ENCODE data around the gene TGM4.
A peak's percentile ranks its signal among the peaks of the same experiment; 100 is the strongest.

Gene TGM4

GRCh38 chr3:44880284-44880683 is 5.9 kb downstream of the TGM4 start:
- DNase-seq (ENCODE audit: low read depth in 2 of 2) = no peak

- DNase-seq (ENCODE audit: low read depth in 2 of 2) = no peak
These were observed 9.0 kb downstream of the TGM4 start for GRCh38 chr3:44883213-44883955.

- DNase-seq (ENCODE audit: low read depth in 2 of 2) = no peak
These were observed 9.6 kb downstream of the TGM4 start for GRCh38 chr3:44883999-44884431.

GRCh38 chr3:44885618-44886017 is 11.2 kb downstream of the TGM4 start:
- DNase-seq (ENCODE audit: low read depth in 2 of 2) = no peak

GRCh38 chr3:44886561-44886960 is 12.2 kb downstream of the TGM4 start:
- no peak for DNase-seq (ENCODE audit: low read depth in 2 of 2)

GRCh38 chr3:44887101-44887500 is 12.7 kb downstream of the TGM4 start:
- no peak for DNase-seq (ENCODE audit: low read depth in 2 of 2)

DNA sequence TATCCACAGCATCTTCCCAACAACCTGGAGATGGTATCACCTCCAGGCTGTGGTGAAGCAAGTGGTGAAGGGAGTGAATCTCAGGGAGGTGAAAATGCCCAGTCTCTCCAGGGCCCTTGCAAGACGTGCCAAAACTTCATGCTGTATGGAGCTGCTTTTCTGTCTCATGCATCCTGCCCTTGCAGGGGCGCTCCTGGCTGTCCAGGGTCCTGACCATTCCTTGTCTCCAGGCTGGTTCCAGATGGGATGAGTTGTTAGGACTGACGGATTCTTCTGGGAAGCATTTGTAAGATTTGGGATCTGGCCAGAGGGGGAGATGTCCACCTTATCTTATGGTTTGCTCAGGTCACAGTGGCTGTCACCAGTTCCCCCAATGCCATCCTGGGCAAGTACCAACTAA is 15.8 kb downstream of the TGM4 start:
- no peak for DNase-seq (ENCODE audit: low read depth in 2 of 2)

GRCh38 chr3:44890852-44891251 is 16.4 kb downstream of the TGM4 start:
- DNase-seq (ENCODE audit: low read depth in 2 of 2) = no peak

GRCh38 chr3:44892689-44893088 is 18.3 kb downstream of the TGM4 start:
- DNase-seq (ENCODE audit: low read depth in 2 of 2) = no peak

DNA sequence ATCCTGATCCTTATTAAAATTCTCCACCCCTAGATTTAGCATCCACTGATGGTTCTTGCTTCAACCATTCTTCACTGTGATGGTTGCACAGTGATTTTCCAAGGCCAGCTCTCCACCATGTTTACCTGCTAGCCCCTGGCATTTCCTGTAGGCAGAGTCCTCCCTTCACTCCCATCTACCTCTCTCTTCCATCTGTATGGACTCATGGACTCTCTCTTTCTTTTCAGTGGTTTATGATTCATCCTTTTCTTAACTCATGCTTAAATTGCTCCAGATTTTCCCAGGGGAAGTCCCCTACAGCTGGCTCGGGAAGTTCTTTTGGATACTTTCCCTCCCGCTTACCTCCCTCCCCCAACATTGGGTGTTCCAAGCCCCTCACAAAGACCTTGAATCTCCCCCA is 18.7 kb downstream of the TGM4 start:
- DNase-seq (ENCODE audit: low read depth in 2 of 2) = no peak

DNA sequence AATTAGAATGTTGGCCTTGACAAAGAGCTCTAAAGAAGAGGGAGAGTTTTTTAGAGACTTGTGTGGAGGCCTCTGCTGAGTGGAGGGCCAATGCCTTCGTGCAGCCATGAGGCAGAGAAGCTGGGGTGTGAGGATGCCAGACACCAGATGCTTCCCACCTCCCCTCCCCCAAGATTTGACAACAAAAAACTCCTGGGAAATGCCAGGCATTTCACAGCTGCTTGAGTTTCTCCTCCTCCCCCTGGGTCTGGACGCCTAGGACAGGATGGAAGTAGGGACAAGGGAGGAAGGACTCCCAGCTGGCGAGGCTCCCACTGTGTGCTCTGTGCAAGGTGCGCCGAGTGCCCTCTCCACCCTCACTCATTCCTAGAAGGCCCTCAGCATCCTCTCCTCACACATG is 20.1 kb downstream of the TGM4 start:
- no peak for DNase-seq (ENCODE audit: low read depth in 2 of 2)

DNA sequence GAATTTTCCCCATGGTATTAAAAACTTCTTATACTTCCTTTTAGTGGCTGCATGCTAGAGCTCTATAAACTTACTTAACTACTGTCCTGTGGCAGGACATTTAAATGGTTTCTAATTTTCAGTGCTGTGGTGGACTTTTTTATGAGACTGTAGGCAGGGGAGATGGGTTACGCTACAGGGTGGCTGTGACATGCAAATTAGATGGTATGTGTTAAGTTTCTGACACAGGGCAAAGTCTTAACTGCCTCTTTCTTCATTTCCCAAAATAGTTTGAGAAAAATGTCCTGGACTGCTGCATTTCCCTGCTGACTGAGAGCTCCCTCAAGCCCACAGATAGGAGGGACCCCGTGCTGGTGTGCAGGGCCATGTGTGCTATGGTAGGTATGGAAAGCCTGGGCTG is 22.0 kb downstream of the TGM4 start:
- DNase-seq (ENCODE audit: low read depth in 2 of 2) = no peak

DNA sequence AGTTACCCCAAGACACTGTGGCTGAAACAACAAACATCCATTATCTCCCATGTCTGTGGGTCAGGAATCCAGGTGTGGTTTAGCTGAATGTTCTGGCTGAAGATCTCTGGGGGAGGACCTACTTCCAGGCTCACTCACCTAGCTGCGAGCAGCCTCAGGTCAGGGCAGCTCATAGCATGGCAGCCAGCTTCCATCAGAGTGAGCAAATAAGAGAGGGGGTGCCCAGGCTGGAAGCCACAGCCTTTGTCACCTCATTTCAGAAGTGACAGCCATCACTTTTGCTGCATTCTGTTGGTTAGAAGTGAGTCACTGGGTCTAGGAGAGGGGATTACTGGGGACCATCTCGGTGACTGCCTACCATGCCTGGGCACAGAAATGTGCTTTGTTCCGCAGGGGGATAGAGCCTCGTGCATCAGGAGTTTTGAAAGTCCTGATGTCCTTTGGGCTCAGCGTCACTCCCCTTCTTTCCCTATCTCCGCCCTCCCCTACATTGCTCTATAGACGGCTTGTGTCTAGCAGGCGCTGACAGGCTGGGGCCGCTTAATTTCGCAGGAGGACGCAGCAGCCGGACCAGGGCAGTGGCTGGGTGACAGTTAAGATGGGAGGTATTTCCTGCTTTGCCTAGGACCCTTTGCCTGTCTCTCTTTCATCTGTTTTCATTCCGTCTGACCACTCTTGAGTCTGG is 25.4 kb downstream of the TGM4 start:
- DNase-seq (ENCODE audit: low read depth in 2 of 2) = no peak

- DNase-seq (ENCODE audit: low read depth in 2 of 2) = no peak
These were observed 28.2 kb downstream of the TGM4 start for GRCh38 chr3:44902628-44903027.

DNA sequence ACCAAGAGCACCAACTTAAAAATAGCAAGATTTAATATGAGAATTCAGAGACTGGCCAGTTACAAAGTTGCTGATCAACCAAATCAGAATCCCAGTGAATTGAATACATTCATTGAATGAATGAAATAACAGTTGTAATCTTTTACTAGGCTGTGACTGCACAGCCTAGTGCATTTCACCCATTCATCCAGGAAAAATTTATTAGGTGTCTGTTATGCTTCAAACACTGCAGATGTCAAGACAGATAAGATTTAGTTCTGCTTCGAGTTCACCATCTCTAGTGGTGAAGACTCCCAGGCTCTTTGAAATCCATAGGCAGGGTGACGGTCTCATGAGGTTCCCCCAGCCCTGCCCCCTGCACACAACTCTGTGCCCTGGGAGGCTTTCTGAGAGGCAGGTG is 28.9 kb downstream of the TGM4 start:
- no peak for DNase-seq (ENCODE audit: low read depth in 2 of 2)

DNA sequence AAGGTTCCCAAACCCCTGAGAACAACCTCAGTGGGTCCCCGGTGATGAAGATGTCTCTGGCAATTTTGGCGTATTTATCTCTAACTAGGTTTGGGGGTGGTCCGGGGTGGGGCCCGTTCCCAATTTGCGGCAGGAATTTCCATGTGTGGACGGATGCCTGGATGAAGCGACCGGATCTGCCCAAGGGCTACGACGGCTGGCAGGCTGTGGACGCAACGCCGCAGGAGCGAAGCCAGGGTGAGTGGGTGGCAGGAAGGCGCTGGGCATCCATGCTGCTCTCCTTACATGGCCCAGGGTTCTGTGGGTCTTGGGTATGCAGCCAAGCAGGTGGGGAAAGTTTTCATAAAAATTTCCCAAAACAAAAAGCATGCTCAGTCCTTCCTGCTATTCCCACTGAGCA is 29.3 kb downstream of the TGM4 start:
- no peak for DNase-seq (ENCODE audit: low read depth in 2 of 2)

GRCh38 chr3:44905446-44906157 is 31.2 kb downstream of the TGM4 start:
- no peak for DNase-seq (ENCODE audit: low read depth in 2 of 2)

GRCh38 chr3:44906997-44907396 is 32.6 kb downstream of the TGM4 start:
- DNase-seq (ENCODE audit: low read depth in 2 of 2) = no peak

GRCh38 chr3:44907612-44908011 is 33.2 kb downstream of the TGM4 start:
- DNase-seq (ENCODE audit: low read depth in 2 of 2) = no peak

- no peak for DNase-seq (ENCODE audit: low read depth in 2 of 2)
These were observed 34.7 kb downstream of the TGM4 start for GRCh38 chr3:44909063-44909462.

- no peak for DNase-seq (ENCODE audit: low read depth in 2 of 2)
These were observed 36.3 kb downstream of the TGM4 start for GRCh38 chr3:44910693-44911092.

DNA sequence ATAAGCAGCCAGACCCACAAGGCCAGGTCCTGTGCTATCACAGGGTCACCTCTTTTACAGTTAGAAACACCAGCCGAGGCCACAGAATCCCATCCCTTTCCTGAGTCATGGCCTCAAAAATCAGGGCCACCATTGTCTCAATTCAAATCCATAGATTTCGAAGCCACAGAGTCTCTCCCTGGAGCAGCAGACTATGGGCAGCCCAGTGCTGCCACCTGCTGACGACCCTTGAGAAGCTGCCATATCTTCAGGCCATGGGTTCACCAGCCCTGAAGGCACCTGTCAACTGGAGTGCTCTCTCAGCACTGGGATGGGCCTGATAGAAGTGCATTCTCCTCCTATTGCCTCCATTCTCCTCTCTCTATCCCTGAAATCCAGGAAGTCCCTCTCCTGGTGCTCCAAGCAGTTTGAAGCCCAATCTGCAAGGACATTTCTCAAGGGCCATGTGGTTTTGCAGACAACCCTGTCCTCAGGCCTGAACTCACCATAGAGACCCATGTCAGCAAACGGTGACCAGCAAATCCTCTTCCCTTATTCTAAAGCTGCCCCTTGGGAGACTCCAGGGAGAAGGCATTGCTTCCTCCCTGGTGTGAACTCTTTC is 39.6 kb downstream of the TGM4 start:
- DNase-seq (ENCODE audit: low read depth in 2 of 2) = peak; percentile 40 to 61

GRCh38 chr3:44914936-44915335 is 40.5 kb downstream of the TGM4 start:
- DNase-seq (ENCODE audit: low read depth in 2 of 2) = no peak
